AML-193 (cell line): ENCODE results near the gene DFFA.
A peak's percentile ranks its signal among the peaks of the same experiment; 100 is the strongest.
"Not testable (repeated sequence)": the region's sequence is repeated elsewhere in the genome, so short reads cannot be mapped to it uniquely, and the experiment has no call there.

Source experiments
- DNase-seq, 2 experiments: peaks; one replicate each; lab custom pipeline; 2025; lab: John Stamatoyannopoulos, UW

DFFA gene

DNA sequence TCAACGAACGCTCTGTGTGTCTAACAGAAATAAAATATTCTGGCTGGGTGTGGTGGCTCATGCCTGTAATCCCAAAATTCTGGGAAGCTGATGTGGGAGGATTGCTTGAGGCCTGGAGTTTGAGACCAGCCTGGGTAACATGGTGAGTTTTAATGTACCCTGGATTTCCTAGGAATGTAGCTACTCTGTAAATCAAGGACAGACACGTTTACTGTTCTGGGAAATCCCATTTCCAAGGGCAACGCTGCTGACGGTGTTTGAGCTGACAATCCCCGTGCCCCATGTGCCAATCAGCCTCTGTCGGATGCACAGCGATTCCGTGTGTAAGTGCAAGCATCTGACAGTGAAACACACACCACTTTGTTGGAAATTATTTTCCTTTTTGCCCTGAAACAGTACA is 14.5 kb downstream of the DFFA start:
- no peak for DNase-seq

GRCh38 chr1:10457462-10457861 is 14.9 kb downstream of the DFFA start:
- not testable (repeated sequence) for DNase-seq

DNA sequence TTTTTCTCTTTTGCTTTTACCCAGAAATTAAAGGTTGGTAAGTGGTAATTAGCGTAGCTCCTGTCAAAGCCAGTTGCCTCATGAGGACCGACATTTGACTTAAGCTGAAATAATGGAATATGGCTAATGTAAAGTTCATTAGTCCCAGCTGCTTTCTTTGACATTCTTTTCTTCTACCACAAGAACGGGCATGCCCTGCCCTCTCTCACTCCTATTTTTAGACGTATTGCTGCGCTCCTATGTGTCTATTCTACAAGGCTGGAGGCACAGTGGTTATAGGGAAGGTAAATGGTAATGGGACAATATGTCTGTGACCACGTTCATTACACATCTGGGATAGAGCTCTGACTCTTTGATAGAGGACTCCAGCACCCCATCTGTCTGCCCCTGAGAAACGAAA is 15.7 kb downstream of the DFFA start:
- DNase-seq = no peak

- no peak for DNase-seq
Observed at GRCh38 chr1:10456048-10456447, 16.3 kb downstream of the DFFA start.

GRCh38 chr1:10451287-10451686 is 21.0 kb downstream of the DFFA start:
- no peak for DNase-seq

- no peak for DNase-seq
Observed at GRCh38 chr1:10450836-10451235, 21.5 kb downstream of the DFFA start.

- no peak for DNase-seq
Observed at GRCh38 chr1:10450156-10450814, 22.0 kb downstream of the DFFA start.

- no peak for DNase-seq
Observed at GRCh38 chr1:10449751-10450150, 22.6 kb downstream of the DFFA start, which contains the start of gene CORT. Gene CORT, plus strand, starts transcription at chr1:10450031. Its CDS starts 193 bp downstream, at chr1:10450224.

DNA sequence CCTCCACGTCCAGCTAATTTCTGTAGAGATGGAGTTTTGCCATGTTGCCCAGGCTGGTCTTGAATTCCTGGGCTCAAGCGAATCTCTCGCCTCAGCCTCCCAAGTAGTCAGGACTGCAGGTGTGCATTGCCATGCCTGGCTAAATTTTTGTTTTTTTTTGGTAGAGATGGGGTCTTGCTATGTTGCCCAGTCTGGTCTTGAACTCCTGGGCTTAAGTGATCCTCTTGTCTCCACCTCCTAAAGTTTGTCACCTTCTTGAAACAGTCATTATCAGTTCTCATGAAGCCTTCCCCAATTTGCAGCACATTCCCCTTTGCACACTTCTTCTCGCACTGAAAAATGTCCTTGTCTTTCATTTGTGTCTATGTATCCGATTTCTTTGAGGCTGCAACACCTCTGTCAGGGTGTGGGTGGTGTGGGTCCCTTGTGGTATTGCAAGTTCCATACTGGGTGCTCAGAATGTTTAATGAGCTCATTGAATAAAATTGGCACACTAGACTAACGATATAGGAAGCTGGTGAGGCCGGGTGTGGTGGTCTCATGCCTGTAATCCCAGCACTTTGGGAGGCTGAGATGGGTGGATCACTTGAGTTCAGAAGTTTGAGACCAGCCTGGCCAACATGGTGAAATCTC is 25.4 kb downstream of the DFFA start:
- no peak for DNase-seq

- DNase-seq = no peak
Observed at GRCh38 chr1:10444795-10445397, 27.4 kb downstream of the DFFA start.

DNA sequence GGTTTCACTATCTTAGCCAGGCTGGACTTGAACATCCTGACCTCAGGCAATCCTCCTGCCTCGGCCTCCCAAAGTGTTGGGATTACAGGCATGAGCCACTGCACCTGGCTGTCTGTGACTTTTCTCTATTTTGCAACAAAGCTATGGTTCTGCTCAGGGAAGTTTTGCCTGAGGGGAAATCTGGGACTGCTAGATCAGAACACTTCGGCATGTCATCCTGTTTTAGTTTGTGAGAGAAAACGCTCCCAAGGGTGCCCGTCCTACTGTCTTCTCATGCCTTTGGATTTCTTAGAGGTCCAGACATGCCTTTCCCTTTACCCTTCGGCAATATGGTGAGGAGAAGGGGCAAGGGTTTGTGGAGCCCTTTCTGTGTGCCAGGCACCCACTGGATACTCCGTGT is 28.1 kb downstream of the DFFA start:
- no peak for DNase-seq

GRCh38 chr1:10440794-10441193 is 31.5 kb downstream of the DFFA start:
- no peak for DNase-seq

DNA sequence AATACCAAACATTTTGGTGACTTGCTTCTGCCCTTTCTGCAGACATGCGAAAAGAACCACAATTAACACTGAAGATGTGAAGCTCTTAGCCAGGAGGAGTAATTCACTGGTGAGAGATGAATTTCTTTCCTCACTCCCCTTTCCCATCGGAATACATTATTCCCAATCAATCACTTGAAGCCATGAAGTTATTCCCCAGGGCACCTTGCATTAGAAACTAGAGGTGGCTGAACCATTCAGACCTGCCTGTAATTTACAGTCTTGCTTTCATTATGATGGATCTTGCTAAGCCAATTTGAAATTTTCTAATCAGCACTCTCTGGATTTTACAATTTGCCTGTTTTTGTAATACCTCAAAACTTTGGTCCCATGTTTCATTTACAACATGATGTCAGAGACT is 32.0 kb downstream of the DFFA start:
- no peak for DNase-seq

DNA sequence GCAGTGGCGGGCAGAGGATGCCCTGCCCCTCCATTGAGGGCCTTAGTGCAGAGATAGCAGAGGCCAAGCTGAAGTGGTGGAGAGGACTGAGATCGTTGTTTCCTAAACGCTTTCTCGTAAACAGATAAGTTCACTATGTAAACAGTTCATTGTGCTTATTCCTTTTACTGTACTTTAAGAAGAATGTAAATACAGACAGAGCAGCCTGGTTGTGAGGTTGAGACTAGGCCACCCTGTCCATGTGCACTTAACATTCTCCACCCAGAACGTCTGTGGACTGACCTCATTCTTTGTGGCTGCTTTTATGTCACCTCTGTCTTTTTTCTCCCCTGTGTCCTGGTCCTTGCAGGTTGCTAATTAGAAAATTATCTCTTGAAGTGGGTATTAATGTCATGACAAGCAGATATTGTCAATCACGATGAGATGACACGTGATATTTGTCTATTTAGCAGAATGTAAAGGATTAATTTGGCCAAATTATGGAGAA is 33.6 kb downstream of the DFFA start:
- DNase-seq = no peak

GRCh38 chr1:10437052-10437451 is 35.3 kb downstream of the DFFA start:
- no peak for DNase-seq

- no peak for DNase-seq
Observed at GRCh38 chr1:10434590-10434989, 37.7 kb downstream of the DFFA start.

- DNase-seq = no peak
Observed at GRCh38 chr1:10433790-10434189, 38.5 kb downstream of the DFFA start.

DNA sequence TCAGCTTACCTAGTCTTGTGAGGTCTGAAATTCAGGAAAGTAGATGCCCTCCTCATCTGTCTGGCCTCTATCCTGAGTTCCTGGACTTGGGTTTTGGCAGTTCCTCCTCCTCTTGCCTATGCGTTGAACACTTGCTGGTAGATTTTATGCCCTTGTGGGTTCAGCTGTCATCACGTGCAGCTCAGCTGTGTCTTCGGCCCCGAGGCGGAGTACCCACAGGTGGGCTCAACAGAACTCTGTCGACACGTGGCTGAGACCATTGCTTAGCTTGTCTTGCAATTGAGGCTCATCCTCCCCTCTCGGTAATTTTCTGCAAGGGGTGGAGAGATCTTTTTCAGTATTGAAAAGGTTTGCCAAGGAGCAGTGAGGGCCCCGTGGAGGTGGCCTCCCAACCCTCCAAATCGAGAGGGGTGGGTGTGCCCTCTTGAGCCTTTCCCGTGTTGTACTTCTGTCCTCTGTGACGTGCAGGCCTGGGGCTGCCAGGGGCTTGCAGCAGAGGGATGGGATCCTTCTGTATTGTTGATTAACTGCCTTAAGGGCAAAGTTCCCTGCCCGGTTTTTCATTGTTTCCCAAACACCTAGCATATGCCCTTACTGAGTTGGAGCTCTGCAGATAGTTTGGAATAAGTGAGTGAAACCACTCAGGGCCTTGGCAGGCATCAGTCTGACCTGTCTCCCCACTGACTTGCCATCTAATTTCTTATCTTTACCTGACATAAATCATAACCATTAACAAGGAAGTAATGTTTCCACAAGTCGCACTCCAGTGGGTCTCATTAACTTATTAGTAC is 39.2 kb downstream of the DFFA start:
- DNase-seq = no peak

GRCh38 chr1:10431070-10431730 is 41.1 kb downstream of the DFFA start:
- peak in 1 of 2 experiments; percentile 23 for DNase-seq

- peak; percentile 69 to 77 for DNase-seq
Observed at GRCh38 chr1:10430216-10431069, 41.9 kb downstream of the DFFA start, which contains the start of gene CENPS. Gene CENPS, plus strand, starts transcription at chr1:10430433. Its CDS starts 85 bp downstream, at chr1:10430518.

DNA sequence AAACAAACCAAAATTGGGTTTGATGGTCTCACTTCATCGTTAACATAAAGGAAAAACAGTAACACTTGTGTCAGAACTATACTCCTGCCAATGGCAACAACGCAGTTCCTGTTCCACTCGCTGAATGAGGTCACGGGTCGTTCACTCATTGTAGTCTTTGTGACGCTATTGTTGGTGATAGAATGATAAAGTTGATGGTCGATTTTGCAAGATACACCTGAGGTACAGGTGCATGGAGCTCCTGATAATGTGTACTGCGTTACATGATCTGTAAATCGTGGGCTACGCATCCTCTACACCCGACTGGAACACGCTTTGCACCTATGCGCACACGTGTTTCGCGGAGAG is 42.5 kb downstream of the DFFA start:
- DNase-seq = peak in 1 of 2 experiments; percentile 41
